Measurements from ENCODE around the gene CCDC8. TPM values are rescaled to one million over a fixed set of nuclear protein-coding genes. Genes with fewer than 3 reads are reported as not detected.

The CCDC8 gene
- total and polyA plus RNA-seq, 2 donors (not counting 3 experiments of a cell fraction or from before 2014, with no cell fraction given), result 0.18 to 0.75 TPM

- Histone ChIP-seq H3K9me3 (replicated peaks; ENCODE audit: control insufficient read depth, insufficient read depth, low read length) (no peaks in the 10 kb centered on the region), H3K9me1 (replicated peaks; ENCODE audit: control insufficient read depth, extremely low read depth, insufficient read depth, low read length) (no peaks in the 10 kb centered on the region), H2AFZ (ENCODE audit: low read depth, low read length) (no peak overlapping the region), H3K4me2 (ENCODE audit: insufficient read depth, low read length) (no peak overlapping the region), H4K20me1 (replicated peaks; ENCODE audit: control insufficient read depth, extremely low read depth, insufficient read depth, low read length) (no peaks in the 10 kb centered on the region), H3K27me3 (ENCODE audit: control insufficient read depth in 2 of 2, insufficient read depth in 2 of 2, low read length in 2 of 2) (no peaks in the 10 kb centered on the region), H3K79me2 (ENCODE audit: control insufficient read depth, insufficient read depth, low read length) (peaks cover 6% of the 10 kb centered on the region), H3K4me3 (replicated peaks in 1 of 3; ENCODE audit: insufficient read depth in 1 of 3, low read depth in 1 of 3, low read length in 3 of 3) (no peak overlapping the region), H3K36me3 (ENCODE audit: control insufficient read depth in 2 of 2, extremely low read depth in 1 of 2, insufficient read depth in 2 of 2, low read length in 2 of 2) (peaks cover 20 to 54% of the 10 kb centered on the region in 2 experiments), H3K9ac (replicated peaks; ENCODE audit: extremely low read depth, insufficient read depth, low read length) (no peak overlapping the region), H3K27ac (ENCODE audit: insufficient read depth, low read depth, low read length) (no peak overlapping the region), H3K4me1 (ENCODE audit: control insufficient read depth, extremely low read depth, insufficient read depth, low read length) (no peaks in the 10 kb centered on the region)
- intact Hi-C loops (cut with micrococcal nuclease), result no loop called here
- ChIA-PET CTCF (interaction anchor here (1.5 to 3.1 kb wide), 2 partner anchors 13 to 17 kb away, joined by 3 to 9 read pairs; no protein-coding TSS in a partner anchor), POLR2A (interaction anchor here (0.7 kb wide), 1 partner anchor 17 kb away, joined by 3 read pairs; no protein-coding TSS in a partner anchor)
- TF ChIP-seq EZH2 (IDR thresholded peaks at IDR 0.05; ENCODE audit: borderline replicate concordance, low read depth, low read length, severe bottlenecking) (no peak), POLR2A (IDR thresholded peaks at IDR 0.05; ENCODE audit: low read depth, low read length) (no peak), FOS (IDR thresholded peaks at IDR 0.05; ENCODE audit: borderline replicate concordance, insufficient read depth, low read length) (no peak), POLR2AphosphoS5 (IDR thresholded peaks at IDR 0.05; ENCODE audit: insufficient read depth, low read depth, low read length) (no peak), GATA2 (IDR thresholded peaks at IDR 0.05; ENCODE audit: insufficient read depth, insufficient read length, low read depth, low read length) (no peak), JUN (IDR thresholded peaks at IDR 0.05; ENCODE audit: borderline replicate concordance, insufficient read depth, insufficient read length, low read depth) (no peak), MYC (IDR thresholded peaks at IDR 0.05; ENCODE audit: low read depth, low read length) (no peak)
- TF ChIP-seq, protein P1, sequence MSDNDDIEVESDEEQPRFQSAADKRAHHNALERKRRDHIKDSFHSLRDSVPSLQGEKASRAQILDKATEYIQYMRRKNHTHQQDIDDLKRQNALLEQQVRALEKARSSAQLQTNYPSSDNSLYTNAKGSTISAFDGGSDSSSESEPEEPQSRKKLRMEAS (IDR thresholded peaks at IDR 0.05; ENCODE audit: insufficient read depth, insufficient read length), result no peak
- TF ChIP-seq, protein P2, sequence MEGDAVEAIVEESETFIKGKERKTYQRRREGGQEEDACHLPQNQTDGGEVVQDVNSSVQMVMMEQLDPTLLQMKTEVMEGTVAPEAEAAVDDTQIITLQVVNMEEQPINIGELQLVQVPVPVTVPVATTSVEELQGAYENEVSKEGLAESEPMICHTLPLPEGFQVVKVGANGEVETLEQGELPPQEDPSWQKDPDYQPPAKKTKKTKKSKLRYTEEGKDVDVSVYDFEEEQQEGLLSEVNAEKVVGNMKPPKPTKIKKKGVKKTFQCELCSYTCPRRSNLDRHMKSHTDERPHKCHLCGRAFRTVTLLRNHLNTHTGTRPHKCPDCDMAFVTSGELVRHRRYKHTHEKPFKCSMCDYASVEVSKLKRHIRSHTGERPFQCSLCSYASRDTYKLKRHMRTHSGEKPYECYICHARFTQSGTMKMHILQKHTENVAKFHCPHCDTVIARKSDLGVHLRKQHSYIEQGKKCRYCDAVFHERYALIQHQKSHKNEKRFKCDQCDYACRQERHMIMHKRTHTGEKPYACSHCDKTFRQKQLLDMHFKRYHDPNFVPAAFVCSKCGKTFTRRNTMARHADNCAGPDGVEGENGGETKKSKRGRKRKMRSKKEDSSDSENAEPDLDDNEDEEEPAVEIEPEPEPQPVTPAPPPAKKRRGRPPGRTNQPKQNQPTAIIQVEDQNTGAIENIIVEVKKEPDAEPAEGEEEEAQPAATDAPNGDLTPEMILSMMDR (IDR thresholded peaks at IDR 0.05; ENCODE audit: extremely low read depth in 1 of 2, insufficient read depth in 1 of 2, low read depth in 1 of 2, low read length in 2 of 2), result no peak
- FAIRE-seq (no peak), DNase-seq (ENCODE audit: low read depth, low spot score) (no peak)
- dilution Hi-C loops (cut with MboI; ENCODE audit: extremely low pct_ligation_motif_present, low sequenced_read_pairs), result no loop called here
- BruUV-seq (replicated peaks), result no TSS peak
Measured at GRCh38 chr19:46385636-46386035, 27.7 kb downstream of the CCDC8 start.
